ENCODE results near the gene MAU2.

MAU2 gene, protein sequence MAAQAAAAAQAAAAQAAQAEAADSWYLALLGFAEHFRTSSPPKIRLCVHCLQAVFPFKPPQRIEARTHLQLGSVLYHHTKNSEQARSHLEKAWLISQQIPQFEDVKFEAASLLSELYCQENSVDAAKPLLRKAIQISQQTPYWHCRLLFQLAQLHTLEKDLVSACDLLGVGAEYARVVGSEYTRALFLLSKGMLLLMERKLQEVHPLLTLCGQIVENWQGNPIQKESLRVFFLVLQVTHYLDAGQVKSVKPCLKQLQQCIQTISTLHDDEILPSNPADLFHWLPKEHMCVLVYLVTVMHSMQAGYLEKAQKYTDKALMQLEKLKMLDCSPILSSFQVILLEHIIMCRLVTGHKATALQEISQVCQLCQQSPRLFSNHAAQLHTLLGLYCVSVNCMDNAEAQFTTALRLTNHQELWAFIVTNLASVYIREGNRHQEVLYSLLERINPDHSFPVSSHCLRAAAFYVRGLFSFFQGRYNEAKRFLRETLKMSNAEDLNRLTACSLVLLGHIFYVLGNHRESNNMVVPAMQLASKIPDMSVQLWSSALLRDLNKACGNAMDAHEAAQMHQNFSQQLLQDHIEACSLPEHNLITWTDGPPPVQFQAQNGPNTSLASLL
- total RNA-seq, result 86.0 to 179 (median 107) reads per million in 9 experiments

DNA sequence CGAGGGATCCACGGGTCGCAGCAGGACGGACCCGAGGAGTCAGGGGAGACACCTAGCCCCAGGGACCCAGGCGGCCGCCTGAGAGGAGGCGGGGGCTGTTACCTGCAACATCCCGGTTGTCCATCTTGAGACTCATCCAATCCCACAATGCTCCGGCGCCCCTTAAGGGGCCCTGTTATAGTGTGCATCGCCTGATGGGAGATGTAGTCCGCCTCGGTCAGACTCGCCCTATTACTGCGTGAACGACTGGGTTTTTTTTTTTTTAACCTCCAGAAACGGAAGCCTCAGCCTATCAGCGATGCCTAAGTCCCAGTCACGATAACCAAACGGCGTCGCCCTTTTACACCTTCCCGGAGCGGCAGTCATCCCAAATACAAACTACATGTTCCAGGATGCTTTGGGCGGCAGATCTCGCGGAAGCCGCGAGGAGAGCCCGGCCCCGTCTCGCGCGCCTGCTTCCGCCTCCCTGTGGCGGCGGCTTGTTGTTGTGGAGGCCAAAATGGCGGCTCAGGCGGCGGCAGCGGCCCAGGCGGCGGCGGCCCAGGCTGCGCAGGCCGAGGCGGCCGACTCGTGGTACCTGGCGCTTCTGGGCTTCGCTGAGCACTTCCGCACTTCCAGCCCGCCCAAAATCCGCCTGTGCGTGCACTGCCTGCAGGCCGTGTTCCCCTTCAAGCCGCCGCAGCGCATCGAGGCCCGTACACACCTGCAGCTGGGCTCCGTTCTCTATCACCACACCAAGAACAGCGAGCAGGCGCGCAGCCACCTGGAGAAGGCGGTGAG lies at the start of gene MAU2, which contains the start of gene SUGP1:
TSS of gene MAU2 (plus strand) at position 469 of the 780 bp plus-strand sequence. CDS start at position 500, 31 bp downstream.
TSS of gene SUGP1 (minus strand) at position 149 of the 780 bp plus-strand sequence. CDS start at position 136, 13 bp downstream.
- peaks cover 24 to 31% of the 10 kb centered on the region in 2 donors for H3K4me1 Mint-ChIP-seq (ENCODE audit: low read depth in 2 of 2)
- peak within 1 kb of the TSS; percentile 97 to 98 for H3K27ac Mint-ChIP-seq
- no peaks in the 10 kb centered on the region for H3K27me3 Mint-ChIP-seq
- peak within 1 kb of the TSS; percentile 93 to 95 for H3K4me3 Mint-ChIP-seq
- no peaks in the 10 kb centered on the region for H3K9me3 Mint-ChIP-seq
- DNase-seq, result peak; percentile 87 to 88 (median 88)
- peaks cover 35% of the 10 kb centered on the region for H3K36me3 Mint-ChIP-seq (ENCODE audit: insufficient read depth)
- peak; percentile 87 for ATAC-seq (replicated peaks)

DNA sequence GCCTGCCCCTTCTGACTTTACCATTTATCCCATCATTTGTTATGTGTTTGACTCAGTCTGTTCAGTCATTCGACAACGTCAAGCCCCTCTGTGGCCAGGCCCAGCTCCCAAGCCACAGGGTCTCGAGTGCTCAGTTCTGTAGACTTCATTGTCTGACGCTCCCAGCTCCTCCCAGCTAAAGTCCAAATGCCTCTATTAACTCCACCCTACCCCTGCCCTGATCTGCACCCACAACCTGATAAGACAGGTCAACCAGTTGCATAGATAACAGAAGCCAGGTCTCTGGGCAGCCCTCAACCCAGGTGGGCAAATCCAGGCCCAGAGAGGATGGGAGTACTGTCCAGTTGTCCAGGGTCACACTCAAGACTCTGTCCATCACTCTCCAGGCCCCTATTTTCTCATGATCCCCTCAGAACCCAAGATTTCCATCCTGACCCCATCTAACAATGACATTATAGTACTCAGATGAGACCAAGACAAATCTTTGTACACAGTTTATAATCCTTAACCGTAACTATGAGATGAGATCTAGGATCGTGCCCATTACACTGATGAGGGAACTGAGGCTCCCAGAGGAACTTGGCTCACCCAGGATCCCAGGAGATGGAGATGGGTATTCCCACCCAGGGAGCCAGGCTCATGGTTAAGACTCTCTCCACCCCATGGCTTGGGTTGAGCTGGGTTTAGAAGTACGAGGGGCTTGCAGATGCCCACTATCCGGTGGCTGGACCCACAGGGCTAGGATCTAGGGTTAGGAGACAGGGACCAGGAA lies 48.6 kb upstream of the MAU2 start:
- no peak for DNase-seq
- H3K27me3 Mint-ChIP-seq, result peaks cover 7 to 14% of the 10 kb centered on the region in 2 donors
- peaks cover 5 to 9% of the 10 kb centered on the region in 2 donors for H3K4me1 Mint-ChIP-seq (ENCODE audit: low read depth in 2 of 2)
- ATAC-seq (replicated peaks), result no peak
- no peak overlapping the region for H3K4me3 Mint-ChIP-seq
- no peak overlapping the region for H3K27ac Mint-ChIP-seq
- peaks cover 12% of the 10 kb centered on the region for H3K36me3 Mint-ChIP-seq (ENCODE audit: insufficient read depth)
- no peaks in the 10 kb centered on the region for H3K9me3 Mint-ChIP-seq

DNA sequence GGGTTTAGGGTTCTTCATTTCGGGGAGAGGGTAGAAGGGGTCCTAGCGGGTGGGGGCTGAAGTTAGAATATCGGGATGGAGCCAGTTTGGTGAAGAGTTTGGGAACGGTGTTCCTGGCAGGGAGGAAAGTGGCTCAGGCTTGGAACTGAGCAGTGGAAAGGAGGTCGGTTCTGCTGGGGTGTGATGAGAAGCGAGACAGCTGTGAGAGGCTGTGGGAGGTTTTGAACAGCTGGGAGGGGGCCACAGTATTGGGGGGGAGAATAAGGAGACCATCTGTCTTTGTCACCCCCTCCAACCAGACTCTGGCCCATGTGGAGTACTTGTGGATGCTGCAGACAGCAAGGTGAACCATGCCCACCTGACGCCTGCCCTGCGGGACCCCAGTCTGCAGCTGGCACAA lies 46.5 kb upstream of the MAU2 start:
- Mint-ChIP-seq H3K4me3 (no peak overlapping the region), H3K4me1 (ENCODE audit: low read depth in 2 of 2) (peaks cover 5 to 9% of the 10 kb centered on the region in 2 donors), H3K27me3 (peaks cover 7 to 14% of the 10 kb centered on the region in 2 donors), H3K27ac (no peak overlapping the region), H3K9me3 (no peaks in the 10 kb centered on the region), H3K36me3 (ENCODE audit: insufficient read depth) (peaks cover 22% of the 10 kb centered on the region)
- DNase-seq, result no peak
- ATAC-seq (replicated peaks), result no peak

DNA sequence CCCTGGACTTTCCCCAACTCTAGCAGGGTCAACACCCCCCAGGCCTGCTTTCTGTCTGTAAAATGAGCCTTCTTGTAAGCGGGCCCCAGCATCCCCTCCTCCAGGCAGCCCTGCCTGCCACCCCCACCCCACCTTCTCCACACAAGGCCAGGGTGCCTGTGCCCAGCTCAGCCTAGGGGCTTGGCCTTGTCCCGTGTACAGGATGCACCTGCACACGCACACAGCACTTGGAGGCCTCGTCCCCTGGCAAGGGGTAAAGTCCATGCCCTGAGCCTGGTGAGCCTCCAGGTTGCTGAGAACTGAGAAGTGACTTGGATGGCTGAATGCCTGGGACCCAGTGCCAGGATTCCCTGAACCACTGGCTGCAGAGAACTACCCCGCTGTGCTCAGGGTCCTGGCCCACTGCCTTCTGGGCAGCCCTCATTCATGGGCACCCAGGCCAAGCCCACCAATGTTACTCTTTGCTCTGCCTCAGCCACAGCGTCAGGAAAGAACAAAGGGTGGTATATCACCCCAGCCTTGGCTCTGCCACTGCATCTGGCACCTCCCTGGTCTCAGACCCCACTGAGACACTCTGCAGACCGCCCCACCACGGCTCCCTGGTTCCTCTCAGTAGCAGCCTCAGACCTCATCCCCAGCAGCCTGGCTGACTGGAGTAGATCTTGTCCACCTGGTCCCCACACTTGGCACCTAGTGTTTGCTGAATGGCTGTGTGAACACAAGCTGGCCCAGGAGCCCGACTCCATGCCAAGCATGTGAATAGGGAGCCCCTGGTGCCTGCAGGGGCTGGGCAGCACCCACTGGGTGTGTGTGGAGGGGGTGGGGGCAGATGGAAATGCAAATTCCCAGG lies 45.7 kb upstream of the MAU2 start:
- peaks cover 5 to 9% of the 10 kb centered on the region in 2 donors for H3K4me1 Mint-ChIP-seq (ENCODE audit: low read depth in 2 of 2)
- no peak overlapping the region for H3K27ac Mint-ChIP-seq
- no peak for ATAC-seq (replicated peaks)

DNA sequence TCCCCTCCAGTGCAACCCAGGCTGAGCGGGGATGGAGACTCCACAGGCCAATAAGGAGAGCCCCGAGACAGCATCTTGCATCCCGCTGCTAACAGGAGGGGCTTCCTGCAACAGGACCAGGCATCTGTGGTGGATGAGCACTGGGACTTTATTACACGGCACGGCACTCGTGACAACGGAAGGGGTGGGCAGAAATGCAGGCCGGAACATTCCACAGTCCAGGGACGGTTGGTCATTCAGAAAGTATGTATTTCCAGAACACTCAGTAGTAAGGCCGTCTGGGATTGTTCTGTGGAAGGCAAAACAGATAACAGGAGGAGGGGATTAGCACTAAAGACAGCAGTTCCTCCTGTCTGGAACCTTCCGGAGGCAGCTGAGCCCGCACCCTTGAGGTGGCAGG lies 44.2 kb upstream of the MAU2 start:
- Mint-ChIP-seq H3K36me3 (ENCODE audit: insufficient read depth) (peaks cover 29% of the 10 kb centered on the region), H3K9me3 (no peaks in the 10 kb centered on the region), H3K4me1 (ENCODE audit: low read depth in 2 of 2) (peaks cover 5 to 9% of the 10 kb centered on the region in 2 donors), H3K27me3 (peaks cover 7 to 14% of the 10 kb centered on the region in 2 donors), H3K4me3 (no peak overlapping the region), H3K27ac (no peak overlapping the region)
- DNase-seq (no peak), ATAC-seq (replicated peaks) (no peak)

More for the DNA sequence above, 45.7 kb upstream of the MAU2 start:
- H3K9me3 Mint-ChIP-seq, result no peaks in the 10 kb centered on the region
- peaks cover 7 to 14% of the 10 kb centered on the region in 2 donors for H3K27me3 Mint-ChIP-seq
- no peak for DNase-seq
- H3K36me3 Mint-ChIP-seq (ENCODE audit: insufficient read depth), result peaks cover 23% of the 10 kb centered on the region
- no peak overlapping the region for H3K4me3 Mint-ChIP-seq

DNA sequence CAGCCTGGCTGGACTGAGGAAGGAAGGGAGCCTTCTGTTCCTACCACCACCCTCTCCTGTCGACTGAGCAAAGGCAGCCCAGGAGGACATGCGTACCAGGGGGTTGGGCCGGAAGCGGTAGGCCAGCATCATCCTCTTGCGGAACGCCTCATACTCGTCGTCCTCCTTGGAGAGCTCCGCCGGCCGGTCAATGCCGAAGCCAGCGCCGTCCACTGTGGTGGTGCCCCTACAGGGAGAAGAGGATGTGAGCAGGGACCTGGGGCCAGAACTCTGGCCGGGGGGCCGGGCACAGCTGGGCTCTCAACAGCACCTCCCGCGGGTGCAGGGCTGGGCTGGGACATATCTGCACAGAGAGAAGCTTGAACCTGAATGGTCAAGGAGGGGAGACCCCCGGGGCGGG lies 43.8 kb upstream of the MAU2 start:
- DNase-seq, result no peak
- Mint-ChIP-seq H3K4me3 (no peak overlapping the region), H3K27ac (no peak overlapping the region), H3K4me1 (ENCODE audit: low read depth in 2 of 2) (peaks cover 5 to 9% of the 10 kb centered on the region in 2 donors), H3K9me3 (no peaks in the 10 kb centered on the region), H3K27me3 (peaks cover 7 to 14% of the 10 kb centered on the region in 2 donors), H3K36me3 (ENCODE audit: insufficient read depth) (peaks cover 30% of the 10 kb centered on the region)
- ATAC-seq (replicated peaks), result no peak

DNA sequence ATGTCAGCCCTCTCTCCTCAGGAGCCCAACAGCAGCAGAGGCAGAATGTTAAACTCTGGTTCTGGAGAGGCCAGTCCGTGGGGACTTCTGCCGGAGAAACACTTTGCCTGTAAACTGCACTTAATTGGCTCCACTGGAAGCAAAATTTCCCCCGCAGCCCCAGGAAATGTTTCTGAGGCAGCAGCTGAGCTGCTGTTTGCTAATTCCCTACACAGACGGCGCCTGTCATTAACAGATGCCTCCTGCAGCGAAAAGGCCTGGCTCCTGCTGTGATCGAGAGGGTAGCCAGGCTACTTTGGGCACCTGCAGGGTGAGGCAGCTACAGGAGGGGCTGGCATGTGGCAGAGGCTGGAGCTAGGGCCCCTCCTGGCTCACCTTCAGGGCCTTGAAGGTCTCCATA lies 42.3 kb upstream of the MAU2 start:
- Mint-ChIP-seq H3K27me3 (peaks cover 7 to 12% of the 10 kb centered on the region in 2 donors), H3K27ac (no peak overlapping the region), H3K4me3 (no peak overlapping the region), H3K4me1 (ENCODE audit: low read depth in 2 of 2) (peaks cover 5 to 8% of the 10 kb centered on the region in 2 donors), H3K9me3 (no peaks in the 10 kb centered on the region), H3K36me3 (ENCODE audit: insufficient read depth) (peaks cover 42% of the 10 kb centered on the region)
- DNase-seq (no peak), ATAC-seq (replicated peaks) (no peak)

DNA sequence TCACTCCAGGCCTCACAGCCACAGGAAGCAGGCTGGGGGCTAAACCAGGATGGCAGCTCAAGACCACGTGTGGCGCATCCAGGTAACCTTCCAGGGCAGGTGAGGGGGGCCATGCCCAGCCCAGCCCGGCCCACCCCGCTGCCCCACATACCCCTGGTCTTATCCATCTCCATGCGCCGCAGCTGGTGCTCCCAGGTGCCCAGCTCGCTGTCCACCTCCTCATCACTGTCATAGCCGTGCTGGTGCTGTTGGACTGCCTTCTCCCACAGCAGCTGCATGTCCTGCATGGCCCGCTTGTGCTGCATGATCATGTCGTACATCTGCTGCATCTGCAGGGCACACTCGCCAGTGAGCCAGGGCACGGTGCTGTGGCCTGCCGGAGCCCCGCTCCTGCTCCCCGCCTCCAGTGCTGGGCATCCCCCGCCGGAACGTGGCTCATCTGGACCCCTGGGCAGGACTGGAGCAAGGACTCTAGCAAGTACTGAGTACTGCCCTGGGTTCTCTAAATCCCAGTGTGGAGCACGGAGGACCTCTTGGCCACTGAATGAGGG lies 41.5 kb upstream of the MAU2 start:
- H3K9me3 Mint-ChIP-seq, result no peaks in the 10 kb centered on the region
- peaks cover 0 to 1% of the 10 kb centered on the region in 2 donors for H3K4me1 Mint-ChIP-seq (ENCODE audit: low read depth in 2 of 2)
- no peak overlapping the region for H3K4me3 Mint-ChIP-seq
- H3K36me3 Mint-ChIP-seq (ENCODE audit: insufficient read depth), result peaks cover 50% of the 10 kb centered on the region
- ATAC-seq (replicated peaks), result no peak
- H3K27me3 Mint-ChIP-seq, result peaks cover 0 to 3% of the 10 kb centered on the region in 2 donors
- H3K27ac Mint-ChIP-seq, result no peak overlapping the region
- no peak for DNase-seq

DNA sequence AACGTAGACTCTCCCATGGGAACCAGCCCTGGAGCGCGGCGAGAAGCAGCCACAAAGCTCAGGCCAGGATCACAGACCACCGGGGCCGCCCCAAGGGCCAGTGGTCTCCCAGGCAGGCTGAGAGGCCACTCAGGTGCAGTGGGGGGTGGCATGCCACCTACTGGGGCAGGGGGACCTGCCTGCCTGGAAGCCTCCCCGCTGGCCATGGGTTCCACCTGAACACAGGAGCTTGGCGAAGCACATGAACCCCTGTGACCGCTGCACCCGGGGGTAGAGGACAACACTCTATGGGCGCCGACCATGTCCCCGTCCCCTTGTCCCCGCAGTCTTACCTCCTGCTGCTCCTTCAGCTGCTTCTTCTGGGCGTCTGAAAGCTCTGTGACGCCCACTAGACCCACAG lies 40.8 kb upstream of the MAU2 start:
- no peak for DNase-seq
- H3K27ac Mint-ChIP-seq, result no peak overlapping the region
- H3K36me3 Mint-ChIP-seq (ENCODE audit: insufficient read depth), result peaks cover 53% of the 10 kb centered on the region
- ATAC-seq (replicated peaks), result no peak
- no peaks in the 10 kb centered on the region for H3K4me1 Mint-ChIP-seq (ENCODE audit: low read depth in 2 of 2)
- H3K27me3 Mint-ChIP-seq, result no peaks in the 10 kb centered on the region
- no peak overlapping the region for H3K4me3 Mint-ChIP-seq
- H3K9me3 Mint-ChIP-seq, result no peaks in the 10 kb centered on the region

DNA sequence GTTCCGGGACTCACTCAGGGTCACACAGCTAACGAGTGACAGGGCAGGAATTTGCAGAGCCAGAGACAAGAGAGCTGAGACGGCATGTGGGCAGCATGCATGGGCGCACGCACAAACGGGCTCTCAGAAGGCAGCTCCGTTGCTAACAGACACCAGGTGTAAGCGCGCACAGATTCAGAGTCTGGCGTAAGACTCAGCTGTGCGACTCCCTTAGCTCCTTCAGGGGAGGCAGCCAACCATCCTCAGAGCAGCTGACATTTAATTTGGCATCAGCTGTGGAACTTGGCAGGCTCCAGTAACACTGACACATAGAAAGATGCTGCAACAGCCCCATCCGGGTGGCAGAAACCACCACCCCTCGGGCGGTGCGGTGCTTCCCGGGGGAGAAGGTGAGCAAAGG lies 40.1 kb upstream of the MAU2 start:
- no peak overlapping the region for H3K4me3 Mint-ChIP-seq
- H3K36me3 Mint-ChIP-seq (ENCODE audit: insufficient read depth), result peaks cover 52% of the 10 kb centered on the region
- H3K27ac Mint-ChIP-seq, result no peak overlapping the region
- ATAC-seq (replicated peaks), result no peak
- no peaks in the 10 kb centered on the region for H3K9me3 Mint-ChIP-seq
- H3K27me3 Mint-ChIP-seq, result no peaks in the 10 kb centered on the region
- no peaks in the 10 kb centered on the region for H3K4me1 Mint-ChIP-seq (ENCODE audit: low read depth in 2 of 2)
- DNase-seq, result no peak

DNA sequence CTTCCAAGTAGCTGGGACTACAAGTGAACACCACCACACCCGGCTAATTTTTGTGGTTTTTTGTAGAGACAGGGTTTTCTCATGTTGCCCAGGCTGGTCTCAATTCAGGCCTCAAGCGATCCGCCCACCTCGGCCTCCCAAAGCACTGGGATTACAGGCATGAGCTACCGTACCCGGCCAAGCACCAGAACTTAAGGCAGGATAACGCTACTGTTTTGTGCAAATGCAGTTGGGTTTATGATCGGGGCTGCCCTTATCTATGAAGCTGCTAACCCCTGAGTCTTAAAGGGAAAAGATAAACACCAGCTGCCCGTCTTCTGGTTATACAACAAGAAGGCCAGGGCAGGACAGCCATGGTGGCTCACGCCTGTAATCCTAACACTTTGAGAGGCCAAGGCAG lies 34.9 kb upstream of the MAU2 start:
- Mint-ChIP-seq H3K36me3 (ENCODE audit: insufficient read depth) (peaks cover 62% of the 10 kb centered on the region), H3K27ac (peak overlapping the region in 1 of 2 donors; percentile 78)

DNA sequence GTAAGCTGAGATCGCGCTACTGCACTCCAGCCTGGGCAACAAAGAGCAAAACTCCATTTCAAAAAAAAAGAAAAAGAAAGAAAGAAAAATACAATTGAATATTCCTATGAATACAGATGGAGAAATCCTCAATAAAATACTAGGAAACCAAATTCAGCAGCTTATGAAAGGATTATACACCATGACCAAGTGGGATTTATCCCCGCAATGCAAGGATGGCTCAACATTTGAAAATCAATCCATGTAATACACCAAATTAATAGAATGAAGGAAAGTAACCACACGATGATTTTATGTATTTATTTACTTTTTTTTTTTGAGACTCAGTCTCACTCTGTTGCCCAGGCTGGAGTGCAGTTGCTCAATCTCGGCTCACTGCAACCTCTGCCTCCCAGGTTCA lies 28.0 kb upstream of the MAU2 start:
- no peak for ATAC-seq (replicated peaks)
- Mint-ChIP-seq H3K36me3 (ENCODE audit: insufficient read depth) (peaks cover 81% of the 10 kb centered on the region), H3K27me3 (no peaks in the 10 kb centered on the region), H3K4me1 (ENCODE audit: low read depth in 2 of 2) (no peaks in the 10 kb centered on the region), H3K9me3 (no peaks in the 10 kb centered on the region), H3K4me3 (no peak overlapping the region), H3K27ac (no peak overlapping the region)
- DNase-seq, result no peak

More for the DNA sequence above, 34.9 kb upstream of the MAU2 start:
- Mint-ChIP-seq H3K9me3 (no peaks in the 10 kb centered on the region), H3K4me3 (no peak overlapping the region), H3K27me3 (no peaks in the 10 kb centered on the region), H3K4me1 (ENCODE audit: low read depth in 2 of 2) (no peaks in the 10 kb centered on the region)
- ATAC-seq (replicated peaks) (no peak), DNase-seq (no peak)
